ENCODE results near the gene WNK1.
A peak's percentile ranks its signal among the peaks of the same experiment; 100 is the strongest.

WNK1 gene

DNA sequence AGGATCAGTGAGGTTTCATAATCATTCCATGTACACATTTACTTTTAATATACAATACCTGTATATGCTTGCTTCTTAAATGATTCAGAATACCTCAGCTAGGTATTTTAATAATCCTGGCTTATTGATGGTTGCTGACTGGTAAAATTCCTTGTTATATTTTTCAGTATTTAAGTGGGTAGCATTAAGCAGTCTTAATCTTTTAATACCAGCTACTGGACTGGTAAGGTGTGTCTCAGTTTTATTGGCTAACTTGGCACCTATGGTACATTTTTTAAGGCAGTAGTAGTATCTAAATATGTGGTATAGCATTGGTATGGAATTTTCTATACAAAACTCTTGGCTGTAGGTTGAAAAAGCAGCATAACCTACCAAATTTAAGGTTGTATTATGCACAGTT lies 100.5 kb downstream of the WNK1 start:
- FAIRE-seq: no peak
- DNase-seq (ENCODE audit: low spot score): no peak

- FAIRE-seq (no peak), DNase-seq (ENCODE audit: low spot score) (no peak)
Measured at GRCh38 chr12:857611-858010, 105.2 kb downstream of the WNK1 start.

DNA sequence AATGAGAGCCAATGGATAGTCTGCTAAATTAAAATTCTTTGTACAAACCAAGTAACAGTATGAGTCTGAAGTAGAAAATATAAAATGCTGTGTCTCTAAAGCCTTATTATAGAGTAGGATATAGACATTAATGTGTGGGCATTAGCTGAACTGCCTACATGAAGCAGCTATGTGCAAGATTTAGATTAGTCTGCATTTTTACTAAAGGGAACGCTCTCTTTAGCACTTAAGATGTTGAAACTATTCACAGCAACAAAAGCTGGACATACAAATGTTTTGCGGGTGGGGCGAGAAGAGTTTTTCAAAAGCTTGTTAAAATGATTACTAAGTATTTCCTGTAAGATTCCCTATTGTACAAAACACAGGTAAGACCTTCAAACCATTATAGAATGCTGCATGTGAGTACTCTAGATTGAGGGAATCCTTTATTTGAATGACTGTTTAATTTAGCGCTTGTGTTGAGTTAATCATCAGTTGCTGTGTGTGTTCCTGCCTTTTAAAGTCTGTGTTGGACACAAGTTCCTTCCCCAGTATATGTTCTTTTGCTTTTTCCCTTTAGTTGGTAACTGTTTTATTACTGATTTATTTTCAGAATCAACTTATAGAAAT lies 110.0 kb downstream of the WNK1 start:
- DNase-seq (ENCODE audit: low spot score) (no peak), FAIRE-seq (no peak)

- DNase-seq (ENCODE audit: low spot score) (no peak), FAIRE-seq (no peak)
Measured at GRCh38 chr12:863285-863684, 110.9 kb downstream of the WNK1 start.

DNA sequence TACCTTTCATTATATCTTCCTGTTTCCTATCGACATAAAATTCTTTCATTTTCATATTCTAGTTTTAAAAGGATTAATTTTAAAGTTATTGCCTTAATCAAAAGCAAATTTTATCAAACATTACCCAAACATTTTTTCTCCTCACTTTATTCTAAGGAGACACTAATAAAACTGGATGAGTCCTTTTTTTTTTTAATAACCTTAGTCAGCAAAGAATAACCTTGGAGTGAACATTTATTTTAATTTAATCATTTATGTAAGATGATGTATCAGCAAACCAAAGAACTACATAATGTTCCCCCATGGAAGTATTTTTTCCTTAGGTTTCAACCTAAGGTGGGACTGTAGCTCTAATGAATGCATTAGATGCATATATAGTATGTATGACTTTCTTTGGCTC lies 113.2 kb downstream of the WNK1 start:
- no peak for FAIRE-seq

DNA sequence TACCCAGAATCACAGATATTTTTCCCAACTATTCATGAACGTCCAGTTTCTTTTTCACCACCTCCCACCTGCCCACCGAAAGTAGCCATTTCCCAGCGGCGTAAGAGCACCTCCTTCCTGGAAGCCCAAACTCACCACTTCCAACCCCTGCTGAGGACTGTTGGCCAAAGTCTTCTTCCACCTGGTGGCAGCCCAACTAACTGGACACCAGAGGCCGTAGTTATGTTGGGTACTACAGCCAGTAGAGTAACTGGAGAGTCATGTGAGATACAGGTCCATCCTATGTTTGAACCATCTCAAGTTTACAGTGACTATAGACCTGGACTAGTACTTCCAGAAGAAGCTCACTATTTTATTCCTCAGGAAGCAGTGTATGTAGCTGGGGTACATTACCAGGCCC lies 115.5 kb downstream of the WNK1 start:
- DNase-seq (ENCODE audit: low spot score) (no peak), FAIRE-seq (no peak)

More for the DNA sequence above, 113.2 kb downstream of the WNK1 start:
- DNase-seq (ENCODE audit: low spot score): no peak

DNA sequence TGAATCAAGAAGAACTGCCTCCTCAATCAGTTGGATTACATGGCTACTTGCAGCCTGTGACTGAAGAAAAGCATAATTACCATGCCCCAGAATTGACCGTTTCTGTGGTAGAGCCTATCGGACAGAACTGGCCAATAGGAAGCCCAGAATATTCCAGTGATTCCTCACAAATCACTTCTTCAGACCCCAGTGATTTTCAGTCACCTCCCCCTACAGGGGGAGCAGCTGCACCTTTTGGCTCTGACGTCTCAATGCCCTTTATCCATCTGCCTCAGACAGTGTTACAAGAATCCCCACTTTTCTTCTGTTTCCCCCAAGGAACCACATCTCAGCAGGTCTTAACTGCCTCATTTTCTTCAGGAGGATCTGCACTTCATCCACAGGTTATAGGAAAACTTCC lies 116.3 kb downstream of the WNK1 start:
- FAIRE-seq (no peak), DNase-seq (ENCODE audit: low spot score) (no peak)

DNA sequence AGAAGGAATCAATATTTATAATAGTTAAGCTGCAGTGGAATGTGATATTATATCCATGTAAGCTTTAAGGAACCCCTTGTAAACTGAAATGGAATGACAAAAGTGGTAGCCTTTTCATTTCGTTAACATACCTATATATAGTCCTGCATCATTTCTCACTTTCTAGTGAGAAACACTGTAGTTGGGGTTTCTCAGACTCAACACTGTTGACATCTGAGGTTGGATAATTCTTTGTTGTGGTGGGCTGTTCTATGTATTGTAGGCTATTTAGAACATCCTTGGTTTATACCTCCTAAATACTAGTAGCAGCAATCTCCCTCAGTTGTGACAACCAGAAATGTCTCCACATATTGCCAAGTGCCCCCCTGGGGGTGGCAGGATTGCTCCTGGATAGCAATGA lies 118.0 kb downstream of the WNK1 start:
- DNase-seq (ENCODE audit: low spot score) (no peak), FAIRE-seq (no peak)

DNA sequence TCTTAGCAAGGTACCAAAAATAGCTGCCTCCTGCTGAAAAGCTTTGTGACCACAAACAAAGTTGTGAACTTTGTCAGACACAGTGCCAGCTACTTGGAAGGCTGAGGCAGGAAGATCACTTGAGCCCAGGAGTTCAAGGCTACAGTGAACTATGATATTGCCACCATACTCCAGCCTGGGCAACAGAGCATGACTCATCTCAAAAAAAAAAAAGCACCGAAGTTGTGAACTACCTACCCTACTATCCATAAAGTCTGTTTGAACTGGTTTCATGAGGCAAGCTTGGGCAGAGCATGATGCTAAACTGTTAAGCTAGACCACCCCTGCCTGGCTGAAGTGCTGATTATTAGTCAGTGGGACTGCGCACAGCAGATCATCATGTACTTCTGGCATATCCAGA lies 121.6 kb downstream of the WNK1 start:
- FAIRE-seq (peak; percentile 73), DNase-seq (ENCODE audit: low spot score) (no peak)

GRCh38 chr12:879641-880040 lies 127.3 kb downstream of the WNK1 start:
- FAIRE-seq (no peak), DNase-seq (ENCODE audit: low spot score) (no peak)

GRCh38 chr12:880656-881055 lies 128.3 kb downstream of the WNK1 start:
- DNase-seq (ENCODE audit: low spot score) (no peak), FAIRE-seq (no peak)

GRCh38 chr12:884746-885414 lies 132.5 kb downstream of the WNK1 start:
- FAIRE-seq (peak; percentile 32), DNase-seq (ENCODE audit: low spot score) (no peak)

GRCh38 chr12:885701-886100 lies 133.3 kb downstream of the WNK1 start:
- FAIRE-seq (no peak), DNase-seq (ENCODE audit: low spot score) (no peak)

- FAIRE-seq (no peak), DNase-seq (ENCODE audit: low spot score) (no peak)
Measured at GRCh38 chr12:886206-886605, 133.8 kb downstream of the WNK1 start.

- no peak for DNase-seq (ENCODE audit: low spot score)
- no peak for FAIRE-seq
Measured at GRCh38 chr12:894226-894625, 141.8 kb downstream of the WNK1 start.

DNA sequence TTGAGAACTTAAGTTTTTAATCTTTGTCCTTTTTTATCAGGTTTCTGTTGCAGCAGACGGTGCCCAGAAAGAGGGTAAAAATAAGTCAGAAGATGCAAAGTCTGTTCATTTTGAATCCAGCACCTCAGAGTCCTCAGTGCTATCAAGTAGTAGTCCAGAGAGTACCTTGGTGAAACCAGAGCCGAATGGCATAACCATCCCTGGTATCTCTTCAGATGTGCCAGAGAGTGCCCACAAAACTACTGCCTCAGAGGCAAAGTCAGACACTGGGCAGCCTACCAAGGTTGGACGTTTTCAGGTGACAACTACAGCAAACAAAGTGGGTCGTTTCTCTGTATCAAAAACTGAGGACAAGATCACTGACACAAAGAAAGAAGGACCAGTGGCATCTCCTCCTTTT lies 143.7 kb downstream of the WNK1 start:
- FAIRE-seq (no peak), DNase-seq (ENCODE audit: low spot score) (no peak)

DNA sequence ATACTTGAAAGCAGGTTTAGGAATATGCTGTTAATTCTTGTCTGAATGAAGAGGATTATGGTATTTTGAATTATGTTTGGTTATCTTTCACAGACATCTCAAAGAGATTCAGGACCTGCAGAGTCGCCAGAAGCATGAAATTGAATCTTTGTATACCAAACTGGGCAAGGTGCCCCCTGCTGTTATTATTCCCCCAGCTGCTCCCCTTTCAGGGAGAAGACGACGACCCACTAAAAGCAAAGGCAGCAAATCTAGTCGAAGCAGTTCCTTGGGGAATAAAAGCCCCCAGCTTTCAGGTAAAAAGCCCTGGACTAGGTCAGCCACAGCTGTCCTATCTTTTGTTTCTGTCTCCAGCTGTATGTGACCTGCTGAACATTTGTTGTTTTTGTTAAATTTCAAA lies 145.0 kb downstream of the WNK1 start:
- FAIRE-seq (no peak), DNase-seq (ENCODE audit: low spot score) (no peak)

DNA sequence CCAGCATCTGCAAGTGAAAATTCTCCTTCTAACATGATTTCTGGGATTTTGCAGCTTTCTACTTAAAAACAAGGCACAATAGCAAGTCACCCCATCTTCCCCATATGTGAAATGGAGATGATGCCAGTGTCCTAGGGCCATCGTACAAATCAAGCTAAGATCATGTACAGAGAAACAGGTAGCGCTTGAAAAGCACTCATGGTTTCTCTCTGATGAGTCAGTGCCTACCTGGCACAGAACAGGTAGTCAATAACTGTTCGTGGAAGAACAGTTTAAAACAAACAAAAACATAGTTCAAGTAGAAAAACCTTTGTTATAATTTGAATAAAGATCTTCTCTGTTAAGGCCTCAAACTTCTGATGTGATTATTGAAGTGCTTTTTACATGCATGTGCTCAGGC lies 150.2 kb downstream of the WNK1 start:
- DNase-seq (ENCODE audit: low spot score): no peak
- no peak for FAIRE-seq

GRCh38 chr12:903055-903454 lies 150.7 kb downstream of the WNK1 start:
- DNase-seq (ENCODE audit: low spot score) (no peak), FAIRE-seq (no peak)

DNA sequence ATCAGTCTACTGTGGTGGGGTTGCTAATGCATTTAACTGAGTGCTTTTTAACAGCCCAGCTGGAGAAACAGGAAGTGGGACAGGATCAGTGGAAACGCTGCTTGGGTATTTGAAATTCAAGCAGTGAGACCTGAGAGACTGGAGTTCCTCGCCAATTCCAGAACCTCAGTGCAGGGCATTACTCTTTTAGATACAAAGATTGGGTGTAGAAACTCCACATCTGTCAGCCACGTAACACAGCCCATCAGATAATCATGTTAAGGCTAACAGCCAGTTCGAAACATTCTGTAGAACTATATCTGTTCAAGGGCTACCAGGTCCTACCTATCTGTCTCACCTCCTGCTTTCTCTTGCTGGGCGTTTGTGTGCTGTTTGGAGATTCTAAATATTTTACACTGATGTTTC lies 151.6 kb downstream of the WNK1 start:
- FAIRE-seq (no peak), DNase-seq (ENCODE audit: low spot score) (no peak)

DNA sequence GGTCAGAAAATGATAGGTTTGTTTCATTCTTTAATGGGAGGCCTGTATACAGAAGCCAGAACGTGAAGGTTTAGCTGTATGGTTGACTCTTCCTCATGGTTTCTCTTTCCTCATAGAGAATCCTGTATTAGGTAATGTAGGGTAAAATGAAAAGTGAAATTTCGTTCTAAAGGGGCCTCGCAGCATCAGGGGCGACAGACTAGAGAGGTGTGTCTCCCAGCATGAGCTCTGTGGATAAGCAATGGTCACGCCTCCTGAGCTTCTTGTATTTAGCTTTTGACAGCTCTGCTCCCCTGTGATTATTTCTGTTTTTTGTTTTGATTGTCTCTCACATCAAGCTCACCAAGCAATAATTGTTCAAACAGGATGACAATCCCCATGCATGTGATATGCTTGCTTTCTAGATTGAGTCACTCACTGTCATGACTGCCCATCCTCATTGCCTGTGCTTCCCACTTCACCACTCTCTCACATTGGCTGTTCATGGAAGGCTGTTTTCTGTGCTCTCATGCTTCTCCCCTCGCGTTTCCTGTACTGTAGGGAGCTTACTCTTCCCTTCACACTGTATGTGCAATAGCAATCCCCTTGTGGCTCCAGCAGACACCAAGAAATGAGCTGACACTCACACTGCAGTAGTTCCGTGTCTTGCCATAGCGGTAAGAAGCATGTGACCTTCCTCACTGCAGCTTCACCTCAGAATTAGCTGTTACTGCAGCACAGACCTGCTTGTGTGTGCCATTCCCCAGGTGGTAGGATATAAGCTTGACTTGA lies 153.1 kb downstream of the WNK1 start:
- peak; percentile 81 for FAIRE-seq
- DNase-seq (ENCODE audit: low spot score): no peak

DNA sequence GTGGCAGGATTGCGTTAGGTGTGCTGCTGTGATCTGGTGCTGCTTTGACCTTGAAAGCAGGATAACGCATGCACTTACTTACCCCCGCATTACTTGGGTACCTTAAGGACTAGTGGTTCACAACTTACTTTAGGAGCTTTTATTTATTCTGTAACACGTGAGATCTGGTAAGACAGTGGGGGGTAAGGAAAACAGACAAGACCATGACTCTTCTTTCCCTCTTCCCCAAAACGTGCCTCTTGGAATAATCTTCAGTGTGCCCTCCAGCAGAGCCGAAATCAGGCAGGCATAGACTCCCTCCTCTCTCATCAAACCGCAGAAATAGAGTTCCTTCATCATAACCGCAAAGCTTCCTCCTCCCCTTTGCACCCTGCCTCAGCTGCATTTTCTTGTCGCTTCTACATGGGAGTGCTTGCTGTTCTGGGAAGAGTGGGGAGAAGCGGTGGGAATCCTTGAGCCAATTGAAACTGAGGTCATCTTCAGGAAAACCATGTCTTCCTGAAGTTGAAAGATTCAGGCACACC lies 153.7 kb downstream of the WNK1 start:
- DNase-seq (ENCODE audit: low spot score) (no peak), FAIRE-seq (no peak)

Data from urothelium cell line (cell line).